Neuronal stem cell (in vitro differentiated cells): Measurements from ENCODE around the gene SHC3.

Experiments
- DNase-seq: peaks from one replicate; pipeline ENCODE4 v3.0.0-alpha.2; 2013; ENCODE audit warnings: low spot score
- H2AFZ ChIP-seq: one replicate; pipeline ENCODE4 v1.6.1; 2013; ENCODE audit warnings: mild to moderate bottlenecking, low read length, inconsistent platforms
- H2AK5ac ChIP-seq: 2 replicates; pipeline ENCODE4 v1.6.1; 2013; ENCODE audit warnings: low read depth, mild to moderate bottlenecking, inconsistent platforms, low read length, moderate library complexity, mixed read lengths
- H2BK120ac ChIP-seq: 2 replicates; pipeline ENCODE4 v1.6.1; 2013; ENCODE audit warnings: low read depth, mild to moderate bottlenecking, inconsistent platforms, low read length, moderate library complexity, mixed read lengths
- H2BK12ac ChIP-seq: one replicate; pipeline ENCODE4 v1.6.1; 2013; ENCODE audit warnings: low read length, inconsistent platforms
- H2BK15ac ChIP-seq: 2 replicates; pipeline ENCODE4 v1.6.1; 2013; ENCODE audit warnings: mild to moderate bottlenecking, low read length, inconsistent platforms, mixed read lengths
- H2BK5ac ChIP-seq: one replicate; pipeline ENCODE4 v1.6.1; 2013; ENCODE audit warnings: inconsistent platforms, mild to moderate bottlenecking, low read length, moderate library complexity
- H3K14ac ChIP-seq: one replicate; pipeline ENCODE4 v1.6.1; 2013; ENCODE audit warnings: low read length, inconsistent platforms
- H3K18ac ChIP-seq: 2 replicates; pipeline ENCODE4 v1.6.1; 2013; ENCODE audit warnings: low read length, inconsistent platforms
- H3K23ac ChIP-seq: 2 replicates; pipeline ENCODE4 v1.6.1; 2013; ENCODE audit warnings: low read depth, mild to moderate bottlenecking, mixed read lengths, low read length, inconsistent platforms; ENCODE audit not compliant: poor library complexity
- H3K27ac ChIP-seq: replicated peaks from 3 replicates; pipeline ENCODE4 v1.5.1; 2013; ENCODE audit warnings: low read length, inconsistent platforms
- H3K27me3 ChIP-seq, 3 experiments: 2 replicates each; pipeline ENCODE4 v1.6.1; 2013; ENCODE audit warnings: low read length in 3 of 3, mild to moderate bottlenecking in 2 of 3, inconsistent platforms in 1 of 3, low read depth in 1 of 3, mixed read lengths in 1 of 3, moderate library complexity in 1 of 3; ENCODE audit not compliant: control insufficient read depth in 3 of 3, insufficient read depth in 3 of 3
- H3K36me3 ChIP-seq, 2 donors: replicated peaks in 1 of 2; 2 replicates each; pipeline ENCODE4 v1.6.1; 2013; ENCODE audit warnings: low read length in 2 of 2; ENCODE audit not compliant: control insufficient read depth in 2 of 2, insufficient read depth in 2 of 2
- H3K4ac ChIP-seq: 2 replicates; pipeline ENCODE4 v1.6.1; 2013; ENCODE audit warnings: inconsistent platforms, mild to moderate bottlenecking, low read length, moderate library complexity
- H3K4me1 ChIP-seq, 2 donors: 1 replicate in 1 of 2; 2 replicates in 1 of 2; pipeline ENCODE4 v1.6.1; 2013; ENCODE audit warnings: low read length in 2 of 2, low read depth in 1 of 2; ENCODE audit not compliant: control insufficient read depth in 2 of 2, insufficient read depth in 1 of 2
- H3K4me2 ChIP-seq: one replicate; pipeline ENCODE4 v1.6.1; 2013; ENCODE audit warnings: mild to moderate bottlenecking, low read length, inconsistent platforms; ENCODE audit not compliant: insufficient read depth, poor library complexity, severe bottlenecking
- H3K4me3 ChIP-seq, 2 donors: 2 replicates each; pipeline ENCODE4 v1.5.1; 2013; ENCODE audit warnings: low read length in 2 of 2, mild to moderate bottlenecking in 2 of 2, inconsistent platforms in 1 of 2, moderate library complexity in 1 of 2
- H3K79me1 ChIP-seq: one replicate; pipeline ENCODE4 v1.6.1; 2013; ENCODE audit warnings: low read depth, mild to moderate bottlenecking, inconsistent platforms, low read length, moderate library complexity
- H3K9ac ChIP-seq: one replicate; pipeline ENCODE4 v1.6.1; 2013; ENCODE audit warnings: mild to moderate bottlenecking, low read depth, low read length, inconsistent platforms; ENCODE audit not compliant: poor library complexity
- H3K9me3 ChIP-seq, 2 donors: replicated peaks in 1 of 2; 2 replicates each; pipeline versions ENCODE3 to v1.6.1; 2013; ENCODE audit warnings: low read length in 2 of 2, mild to moderate bottlenecking in 2 of 2, inconsistent platforms in 1 of 2, low read depth in 1 of 2, mixed read lengths in 1 of 2, moderate library complexity in 1 of 2; ENCODE audit not compliant: control insufficient read depth in 2 of 2, insufficient read depth in 1 of 2
- H4K8ac ChIP-seq: one replicate; pipeline ENCODE4 v1.6.1; 2013; ENCODE audit warnings: low read depth, mild to moderate bottlenecking, inconsistent platforms, low read length, moderate library complexity
- H4K91ac ChIP-seq: one replicate; pipeline ENCODE4 v1.6.1; 2013; ENCODE audit warnings: low read length, low read depth, mild to moderate bottlenecking, inconsistent platforms; ENCODE audit not compliant: poor library complexity
- WGBS, 2 donors: extraction: QIAGEN DNeasy Blood & Tissue Kit; methylation state at CpG; one replicate each; pipeline ENCODE4 v1.1.7; 2013; ENCODE audit warnings: missing lambda C conversion rate in 2 of 2, mixed read lengths in 1 of 2; ENCODE audit not compliant: insufficient read length in 2 of 2, insufficient replicate concordance in 1 of 2; ENCODE audit errors: extremely low coverage in 2 of 2; 5-methylcytosine and 5-hydroxymethylcytosine counted together

SHC3 gene

DNA sequence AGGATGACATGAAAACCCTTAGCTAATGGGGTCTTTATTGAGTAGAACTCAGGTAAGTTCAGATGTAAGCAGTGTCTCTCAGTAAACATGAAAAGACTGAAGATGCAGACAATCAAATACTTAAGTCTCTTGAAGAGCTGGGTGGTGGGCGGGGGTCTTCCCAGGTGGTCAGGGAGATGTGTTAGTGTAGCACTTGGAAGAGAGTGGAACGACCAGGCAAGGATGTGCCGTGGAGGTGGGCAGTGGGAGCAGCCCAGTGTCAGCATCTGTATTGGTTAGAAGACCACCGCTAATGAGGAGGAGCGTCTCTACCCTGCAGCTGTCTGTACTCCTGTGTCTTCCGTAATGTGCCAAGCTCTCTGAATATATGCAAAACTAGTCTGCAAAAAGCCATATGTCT is 183.0 kb downstream of the SHC3 start:
- no CpG with 5 or more reads among the region's 6 CpGs for WGBS, 2 donors
- no peak for DNase-seq
- H2BK5ac ChIP-seq, result no peak overlapping the region
- H2AK5ac ChIP-seq, result no peak overlapping the region
- no peak overlapping the region for H2BK15ac ChIP-seq
- H2AFZ ChIP-seq, result no peak overlapping the region
- no peak overlapping the region for H2BK12ac ChIP-seq
- H3K27ac ChIP-seq, result no peak overlapping the region
- peaks cover 2 to 62% of the 10 kb centered on the region in 2 donors for H3K36me3 ChIP-seq
- H3K14ac ChIP-seq, result no peak overlapping the region
- H3K4me1 ChIP-seq, result peaks cover 4 to 31% of the 10 kb centered on the region in 2 donors
- no peak overlapping the region for H3K23ac ChIP-seq
- peaks cover 0 to 2% of the 10 kb centered on the region in 2 donors for H3K9me3 ChIP-seq
- no peak overlapping the region for H3K4me2 ChIP-seq
- no peak overlapping the region for H3K4ac ChIP-seq
- H3K79me1 ChIP-seq, result no peaks in the 10 kb centered on the region
- no peak overlapping the region for H3K4me3 ChIP-seq
- H3K9ac ChIP-seq, result no peak overlapping the region
- no peak overlapping the region for H4K8ac ChIP-seq
- no peaks in the 10 kb centered on the region for H3K27me3 ChIP-seq
- no peak overlapping the region for H3K18ac ChIP-seq
- H4K91ac ChIP-seq, result no peak overlapping the region
- no peak overlapping the region for H2BK120ac ChIP-seq

DNA sequence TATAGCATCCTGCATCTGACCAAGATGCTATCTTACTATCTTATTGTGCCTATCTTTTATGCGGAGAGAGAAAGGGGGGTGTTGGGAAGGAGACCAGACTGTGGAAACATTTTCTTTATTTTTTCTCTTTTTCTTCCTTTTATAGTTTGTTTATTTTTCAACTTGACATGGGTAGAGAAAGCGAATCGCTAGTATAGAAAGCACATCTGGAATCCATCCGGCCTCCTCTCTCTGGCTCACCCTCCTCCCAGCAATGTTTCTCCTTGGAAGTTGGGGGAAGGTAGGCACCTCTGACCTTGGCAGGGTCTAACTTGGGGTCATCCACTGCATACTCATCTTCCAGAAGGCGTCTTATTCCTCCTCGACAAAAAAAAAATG is 183.4 kb downstream of the SHC3 start:
- Histone ChIP-seq H3K36me3 (peaks cover 2 to 57% of the 10 kb centered on the region in 2 donors), H2BK15ac (no peak overlapping the region), H4K91ac (no peak overlapping the region), H3K27ac (no peak overlapping the region), H3K14ac (no peak overlapping the region), H3K4me3 (no peak overlapping the region), H2BK5ac (no peak overlapping the region), H2AK5ac (no peak overlapping the region), H3K79me1 (no peaks in the 10 kb centered on the region), H3K23ac (no peak overlapping the region), H2AFZ (no peak overlapping the region), H4K8ac (no peak overlapping the region), H3K4me2 (no peak overlapping the region), H3K4ac (no peak overlapping the region), H3K9ac (no peak overlapping the region), H2BK12ac (no peak overlapping the region), H3K18ac (no peak overlapping the region), H2BK120ac (no peak overlapping the region), H3K9me3 (peaks cover 0 to under 1% of the 10 kb centered on the region in 2 donors), H3K27me3 (no peaks in the 10 kb centered on the region), H3K4me1 (peaks cover 5 to 31% of the 10 kb centered on the region in 2 donors)
- WGBS, 2 donors, result no CpG with 5 or more reads among the region's 6 CpGs
- no peak for DNase-seq

DNA sequence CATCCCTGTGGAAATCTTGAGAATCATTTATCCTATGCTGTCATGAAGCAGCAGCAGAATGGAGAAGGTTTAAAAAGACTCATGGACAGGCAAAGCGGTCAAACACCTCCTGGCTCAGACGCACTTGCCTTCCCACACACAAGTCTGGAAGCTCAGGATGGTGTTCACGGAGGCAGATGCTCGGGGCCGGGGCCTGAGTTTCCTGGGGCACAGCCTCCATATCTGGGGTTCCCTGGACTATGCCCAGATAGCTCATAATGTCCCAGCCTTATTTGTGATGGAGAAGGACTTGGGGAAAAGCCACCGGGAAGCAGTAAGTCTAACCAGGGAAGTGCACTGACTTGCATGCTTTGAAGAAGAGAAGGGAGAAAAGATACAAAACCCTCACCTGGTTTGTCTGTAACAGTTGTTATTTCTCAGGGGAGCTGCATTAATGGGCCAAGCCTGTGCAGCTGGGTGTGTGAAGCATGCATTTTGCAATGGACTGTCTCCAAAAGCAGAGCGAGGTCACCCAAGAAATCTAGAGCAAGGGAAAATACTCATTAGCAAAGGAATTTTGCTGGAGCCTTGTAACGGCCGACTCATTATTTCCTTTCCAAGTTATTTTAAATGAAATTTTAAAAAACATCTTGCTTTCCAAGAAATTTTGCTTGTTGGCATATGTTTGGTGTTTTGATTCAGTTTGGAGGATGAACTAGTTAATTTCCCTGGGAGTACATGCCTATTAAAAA is 184.0 kb downstream of the SHC3 start:
- Histone ChIP-seq H3K9me3 (no peaks in the 10 kb centered on the region), H3K23ac (no peak overlapping the region), H3K4me1 (peaks cover 9 to 33% of the 10 kb centered on the region in 2 donors), H2BK12ac (no peak overlapping the region), H3K27me3 (no peaks in the 10 kb centered on the region), H3K36me3 (peaks cover 2 to 53% of the 10 kb centered on the region in 2 donors), H2BK15ac (no peak overlapping the region), H3K18ac (no peak overlapping the region), H3K14ac (no peak overlapping the region), H3K4me3 (no peak overlapping the region), H4K91ac (no peak overlapping the region), H2BK5ac (no peak overlapping the region), H3K4ac (no peak overlapping the region), H2AFZ (no peak overlapping the region), H4K8ac (no peak overlapping the region), H3K4me2 (no peak overlapping the region), H3K9ac (no peak overlapping the region), H3K27ac (no peak overlapping the region), H3K79me1 (no peaks in the 10 kb centered on the region), H2BK120ac (no peak overlapping the region), H2AK5ac (no peak overlapping the region)
- DNase-seq, result no peak
- no CpG with 5 or more reads among the region's 9 CpGs for WGBS, 2 donors

DNA sequence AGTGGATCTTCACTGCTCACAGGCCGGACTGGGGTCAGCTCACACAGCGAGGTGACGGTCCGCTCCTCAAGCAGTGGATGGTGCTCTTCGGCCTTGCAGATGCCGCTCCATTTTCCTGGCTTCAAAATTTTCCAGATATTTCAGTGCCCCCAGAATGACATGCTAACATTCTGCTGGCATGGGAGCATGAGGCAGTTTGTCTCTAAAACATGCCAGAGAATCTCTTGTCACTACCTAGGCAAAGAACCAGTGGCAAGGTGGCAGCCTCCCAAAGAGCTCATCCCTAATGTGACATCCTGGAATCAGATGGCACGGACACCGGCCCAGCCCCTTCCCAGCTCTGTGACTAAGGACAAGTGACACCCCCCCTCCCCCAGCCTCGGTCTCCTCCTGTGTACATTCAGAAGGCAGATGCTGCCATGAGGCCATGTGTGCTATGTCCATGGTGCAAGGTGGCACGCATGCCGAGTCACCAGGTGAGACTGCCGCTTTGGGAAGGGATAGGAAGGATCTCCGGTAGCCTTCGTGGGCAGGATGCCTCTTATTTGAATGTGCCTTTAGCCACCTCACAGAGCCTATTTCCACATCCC is 184.7 kb downstream of the SHC3 start:
- peak overlapping the region in 1 of 2 donors; percentile 79 for H3K4me3 ChIP-seq
- H3K36me3 ChIP-seq, result peaks cover 2 to 53% of the 10 kb centered on the region in 2 donors
- no peak overlapping the region for H3K4me2 ChIP-seq
- H2BK12ac ChIP-seq, result no peak overlapping the region
- H2BK5ac ChIP-seq, result no peak overlapping the region
- H3K23ac ChIP-seq, result no peak overlapping the region
- H3K79me1 ChIP-seq, result no peaks in the 10 kb centered on the region
- no peak overlapping the region for H3K4ac ChIP-seq
- no peak overlapping the region for H3K18ac ChIP-seq
- H4K8ac ChIP-seq, result no peak overlapping the region
- H3K9ac ChIP-seq, result no peak overlapping the region
- H2AK5ac ChIP-seq, result no peak overlapping the region
- no peak overlapping the region for H3K14ac ChIP-seq
- H3K4me1 ChIP-seq, result peaks cover 7 to 30% of the 10 kb centered on the region in 2 donors
- no peak for DNase-seq
- H2AFZ ChIP-seq, result no peak overlapping the region
- H2BK15ac ChIP-seq, result no peak overlapping the region
- H3K27ac ChIP-seq, result no peak overlapping the region
- H3K9me3 ChIP-seq, result no peaks in the 10 kb centered on the region
- H3K27me3 ChIP-seq, result no peaks in the 10 kb centered on the region
- WGBS, 2 donors, result no CpG with 5 or more reads among the region's 14 CpGs
- H4K91ac ChIP-seq, result no peak overlapping the region
- H2BK120ac ChIP-seq, result no peak overlapping the region
